GM03348 (cell line): ENCODE data around the gene HTRA1.

Experiments
- DNase-seq: peaks from one replicate; pipeline ENCODE4 v3.0.0; 2012; ENCODE audit warnings: low spot score

The HTRA1 gene

GRCh38 chr10:122495406-122496340 lies 34.3 kb downstream of the HTRA1 start:
- peak; percentile 60 for DNase-seq

- no peak for DNase-seq
These were observed 35.9 kb downstream of the HTRA1 start for GRCh38 chr10:122497241-122497640.

- peak; percentile 55 for DNase-seq
These were observed 37.2 kb downstream of the HTRA1 start for GRCh38 chr10:122498521-122498920.

GRCh38 chr10:122499012-122499411 lies 37.7 kb downstream of the HTRA1 start:
- DNase-seq = no peak

GRCh38 chr10:122499491-122499941 lies 38.2 kb downstream of the HTRA1 start:
- DNase-seq = peak; percentile 80

- DNase-seq = no peak
These were observed 38.8 kb downstream of the HTRA1 start for GRCh38 chr10:122500194-122500593.

- no peak for DNase-seq
These were observed 39.4 kb downstream of the HTRA1 start for GRCh38 chr10:122500726-122501125.

GRCh38 chr10:122503012-122503411 lies 41.7 kb downstream of the HTRA1 start:
- no peak for DNase-seq

GRCh38 chr10:122503886-122504609 lies 42.7 kb downstream of the HTRA1 start:
- DNase-seq = no peak

GRCh38 chr10:122504610-122504950 lies 43.2 kb downstream of the HTRA1 start:
- DNase-seq = peak; percentile 91

- no peak for DNase-seq
These were observed 43.7 kb downstream of the HTRA1 start for GRCh38 chr10:122505011-122505410.

GRCh38 chr10:122505885-122506645 lies 44.7 kb downstream of the HTRA1 start:
- no peak for DNase-seq

GRCh38 chr10:122507616-122508015 lies 46.3 kb downstream of the HTRA1 start:
- no peak for DNase-seq

- DNase-seq = no peak
These were observed 46.7 kb downstream of the HTRA1 start for GRCh38 chr10:122508021-122508420.

GRCh38 chr10:122509323-122509722 lies 48.0 kb downstream of the HTRA1 start:
- no peak for DNase-seq

GRCh38 chr10:122510326-122510725 lies 49.0 kb downstream of the HTRA1 start:
- DNase-seq = no peak

- no peak for DNase-seq
These were observed 49.4 kb downstream of the HTRA1 start for GRCh38 chr10:122510736-122511135.

GRCh38 chr10:122513053-122513452 lies 51.7 kb downstream of the HTRA1 start:
- no peak for DNase-seq

GRCh38 chr10:122514045-122514840 lies 52.9 kb downstream of the HTRA1 start:
- DNase-seq = no peak

GRCh38 chr10:122515022-122515424 lies 53.7 kb downstream of the HTRA1 start:
- no peak for DNase-seq

- no peak for DNase-seq
These were observed 54.4 kb downstream of the HTRA1 start for GRCh38 chr10:122515588-122516231.
